Skeletal muscle tissue (tissue), 4 donors: ENCODE data around the gene GATA6. TPM values are rescaled to one million over a fixed set of nuclear protein-coding genes. Genes with fewer than 3 reads are reported as not detected.
"Not testable (repeated sequence)": the region's sequence is repeated elsewhere in the genome, so short reads cannot be mapped to it uniquely, and the experiment has no call there.

Source experiments
- H3K27ac ChIP-seq: one replicate; pipeline ENCODE4 v1.7.0; 2013; ENCODE audit warnings: mild to moderate bottlenecking, low read depth, low read length, inconsistent platforms
- H3K27me3 ChIP-seq, 3 donors: one replicate each; pipeline ENCODE4 v1.7.0; 2013; ENCODE audit warnings: low read length in 3 of 3; ENCODE audit not compliant: control insufficient read depth in 3 of 3, insufficient read depth in 3 of 3
- H3K36me3 ChIP-seq, 3 donors: one replicate each; pipeline ENCODE4 v1.7.0; 2013; ENCODE audit warnings: low read length in 3 of 3; ENCODE audit not compliant: control insufficient read depth in 3 of 3, insufficient read depth in 3 of 3
- H3K4me1 ChIP-seq, 3 donors: one replicate each; pipeline ENCODE4 v1.7.0; 2013; ENCODE audit warnings: low read length in 3 of 3, mild to moderate bottlenecking in 3 of 3; ENCODE audit not compliant: control insufficient read depth in 3 of 3, insufficient read depth in 3 of 3
- H3K4me3 ChIP-seq, 3 donors: one replicate each; pipeline ENCODE4 v1.7.0; 2013; ENCODE audit warnings: low read length in 3 of 3
- H3K9ac ChIP-seq, 3 donors: one replicate each; pipeline ENCODE4 v1.7.0; 2013; ENCODE audit warnings: low read length in 3 of 3, mild to moderate bottlenecking in 3 of 3, moderate library complexity in 2 of 3, low read depth in 1 of 3
- H3K9me3 ChIP-seq, 3 donors: one replicate each; pipeline ENCODE4 v1.7.0; 2013; ENCODE audit warnings: low read length in 3 of 3; ENCODE audit not compliant: control insufficient read depth in 3 of 3
- total RNA-seq: library from RNA; depleted of rRNA; stranded (reverse); fragments of >200 nt; gene quantifications from one replicate; pipeline ENCODE4 v1.2.3, GENCODE V29; 2014
- donor health status: Osteomylitis.

GATA6 gene
- total RNA-seq, 1 donor from 2014 or later = 2.6 TPM

DNA sequence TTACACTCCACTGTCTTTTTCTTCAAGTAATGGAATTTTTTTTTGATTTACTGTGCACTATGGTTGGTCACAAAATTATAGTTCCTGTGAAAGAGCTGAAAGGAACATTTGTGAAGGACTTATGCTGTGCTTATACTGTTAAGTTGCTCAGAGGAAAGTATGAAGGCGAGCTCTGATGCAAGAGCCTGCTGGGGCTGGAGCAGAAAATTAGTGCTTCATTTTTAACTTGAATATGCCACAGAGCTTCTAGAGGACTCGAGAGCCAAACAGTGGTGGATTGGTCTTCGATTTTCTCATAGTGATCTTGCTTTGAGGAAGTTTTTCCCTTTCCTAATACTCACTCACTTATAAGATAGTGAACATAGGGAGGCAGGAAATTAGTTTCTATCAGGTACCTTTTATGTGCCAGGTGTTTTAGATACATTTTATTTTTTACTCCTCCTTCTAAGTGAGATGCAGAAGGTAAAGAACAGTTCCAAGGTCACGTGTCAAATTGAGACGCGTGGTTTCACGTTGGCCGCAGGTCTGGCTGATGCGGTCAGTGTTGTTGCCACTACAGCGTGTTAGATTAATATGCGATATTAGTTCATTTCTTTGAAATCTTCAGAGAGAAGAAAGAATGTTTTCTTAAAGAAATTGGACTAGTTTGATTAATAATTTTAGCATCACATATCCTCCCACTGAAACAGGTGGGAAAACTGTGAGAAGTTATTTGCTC is 20.2 kb downstream of the GATA6 start:
- H3K9me3 ChIP-seq = no peaks in the 10 kb centered on the region
- no peak overlapping the region for H3K4me3 ChIP-seq
- H3K36me3 ChIP-seq = peaks cover 0 to 4% (median 0%) of the 10 kb centered on the region in 3 donors
- no peak overlapping the region for H3K27ac ChIP-seq
- peaks cover 18 to 28% (median 26%) of the 10 kb centered on the region in 3 donors for H3K27me3 ChIP-seq
- H3K4me1 ChIP-seq = no peaks in the 10 kb centered on the region
- no peak overlapping the region for H3K9ac ChIP-seq

DNA sequence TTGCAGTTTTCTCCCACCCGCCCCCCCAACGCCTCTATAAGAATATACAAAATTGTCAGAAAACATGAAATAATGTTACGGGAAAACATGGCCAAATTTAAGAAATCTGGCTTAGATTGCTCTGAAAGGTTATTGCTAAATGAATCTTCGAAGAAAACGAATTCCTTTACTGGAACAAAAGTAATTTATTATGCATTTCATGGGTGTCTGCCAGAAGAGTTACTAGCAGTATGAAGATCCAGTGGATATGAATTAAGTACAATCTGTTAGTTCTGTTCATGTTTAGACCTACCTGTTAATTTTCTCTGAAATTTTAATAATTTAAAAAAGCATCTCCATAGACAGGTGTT is 21.9 kb downstream of the GATA6 start:
- no peaks in the 10 kb centered on the region for H3K4me1 ChIP-seq

DNA sequence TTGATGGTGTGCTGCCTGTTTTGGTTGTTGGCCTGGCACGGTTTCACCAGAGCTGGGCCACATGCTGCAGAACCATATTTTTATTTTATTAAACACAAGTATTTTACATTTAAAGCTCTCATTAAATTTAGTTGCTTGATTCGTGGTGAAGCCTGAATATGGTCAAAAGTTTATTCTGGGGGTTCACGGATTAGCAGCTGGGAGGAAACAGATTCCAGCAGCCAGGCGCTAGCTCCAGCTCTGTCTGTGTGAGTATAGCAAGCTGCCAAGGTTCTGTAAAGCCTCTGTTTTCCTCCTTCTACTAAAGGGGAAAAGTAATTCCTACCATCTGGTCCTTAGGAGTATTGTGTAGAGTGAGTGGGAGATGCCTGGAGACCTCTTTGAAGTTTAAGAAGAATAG is 22.5 kb downstream of the GATA6 start:
- Histone ChIP-seq H3K36me3 (no peaks in the 10 kb centered on the region), H3K27me3 (peaks cover 3 to 18% (median 13%) of the 10 kb centered on the region in 3 donors), H3K9me3 (no peaks in the 10 kb centered on the region), H3K9ac (no peak overlapping the region), H3K4me1 (no peaks in the 10 kb centered on the region), H3K4me3 (no peak overlapping the region), H3K27ac (no peak overlapping the region)

More for the DNA sequence above, 21.9 kb downstream of the GATA6 start:
- Histone ChIP-seq H3K27me3 (peaks cover 7 to 18% (median 18%) of the 10 kb centered on the region in 3 donors), H3K4me3 (no peak overlapping the region), H3K9me3 (no peaks in the 10 kb centered on the region), H3K36me3 (no peaks in the 10 kb centered on the region), H3K9ac (no peak overlapping the region), H3K27ac (no peak overlapping the region)

GRCh38 chr18:22193466-22193865 is 24.1 kb downstream of the GATA6 start:
- Histone ChIP-seq H3K9me3 (no peaks in the 10 kb centered on the region), H3K4me1 (no peaks in the 10 kb centered on the region), H3K4me3 (no peak overlapping the region), H3K27ac (no peak overlapping the region), H3K27me3 (peaks cover 8 to 17% (median 12%) of the 10 kb centered on the region in 3 donors), H3K36me3 (no peaks in the 10 kb centered on the region), H3K9ac (no peak overlapping the region)

GRCh38 chr18:22194151-22194598 is 24.8 kb downstream of the GATA6 start:
- Histone ChIP-seq H3K4me1 (no peaks in the 10 kb centered on the region), H3K36me3 (no peaks in the 10 kb centered on the region), H3K9ac (no peak overlapping the region), H3K27ac (no peak overlapping the region), H3K27me3 (peaks cover 7 to 12% (median 8%) of the 10 kb centered on the region in 3 donors), H3K9me3 (no peaks in the 10 kb centered on the region), H3K4me3 (no peak overlapping the region)

GRCh38 chr18:22195052-22195451 is 25.7 kb downstream of the GATA6 start:
- no peaks in the 10 kb centered on the region for H3K4me1 ChIP-seq
- no peaks in the 10 kb centered on the region for H3K9me3 ChIP-seq
- peaks cover 2 to 12% (median 9%) of the 10 kb centered on the region in 3 donors for H3K27me3 ChIP-seq
- no peak overlapping the region for H3K27ac ChIP-seq
- H3K4me3 ChIP-seq = no peak overlapping the region
- no peak overlapping the region for H3K9ac ChIP-seq
- H3K36me3 ChIP-seq = no peaks in the 10 kb centered on the region

- not testable (repeated sequence) for H3K27ac ChIP-seq, H3K4me3 ChIP-seq, H3K4me1 ChIP-seq, H3K9ac ChIP-seq, H3K36me3 ChIP-seq, H3K9me3 ChIP-seq
- peaks cover 2 to 13% (median 12%) of the 10 kb centered on the region in 3 donors for H3K27me3 ChIP-seq
Observed at GRCh38 chr18:22196943-22197342, 27.6 kb downstream of the GATA6 start.

- no peak overlapping the region for H3K4me3 ChIP-seq
- H3K4me1 ChIP-seq = no peaks in the 10 kb centered on the region
- no peak overlapping the region for H3K9ac ChIP-seq
- no peaks in the 10 kb centered on the region for H3K36me3 ChIP-seq
- peaks cover 0 to 13% (median 12%) of the 10 kb centered on the region in 3 donors for H3K27me3 ChIP-seq
- no peak overlapping the region for H3K27ac ChIP-seq
- no peaks in the 10 kb centered on the region for H3K9me3 ChIP-seq
Observed at GRCh38 chr18:22197668-22198067, 28.3 kb downstream of the GATA6 start.

DNA sequence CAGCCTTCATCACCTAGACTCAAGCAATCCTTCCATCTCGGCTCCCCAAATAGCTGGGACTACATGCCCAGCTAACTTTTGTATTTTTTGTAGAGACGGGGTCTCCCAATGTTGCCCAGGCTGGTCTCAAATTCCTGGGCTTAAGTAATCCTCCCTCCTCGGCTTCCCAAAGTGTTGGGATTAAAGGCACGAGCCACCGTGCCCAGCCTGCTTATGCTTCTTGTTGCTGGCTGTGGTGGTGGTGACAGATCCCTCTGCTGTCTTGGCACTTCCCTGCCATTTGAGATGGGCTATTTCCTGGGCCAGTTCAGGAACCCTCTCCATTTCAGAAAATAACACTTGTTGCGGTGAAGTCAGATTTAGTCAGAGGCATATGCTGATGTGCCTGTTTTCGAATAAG is 28.8 kb downstream of the GATA6 start:
- H3K4me1 ChIP-seq = no peaks in the 10 kb centered on the region
- no peak overlapping the region for H3K27ac ChIP-seq
- H3K9me3 ChIP-seq = no peaks in the 10 kb centered on the region
- no peaks in the 10 kb centered on the region for H3K36me3 ChIP-seq
- H3K4me3 ChIP-seq = no peak overlapping the region
- no peak overlapping the region for H3K9ac ChIP-seq
- peaks cover 0 to 13% (median 12%) of the 10 kb centered on the region in 3 donors for H3K27me3 ChIP-seq

DNA sequence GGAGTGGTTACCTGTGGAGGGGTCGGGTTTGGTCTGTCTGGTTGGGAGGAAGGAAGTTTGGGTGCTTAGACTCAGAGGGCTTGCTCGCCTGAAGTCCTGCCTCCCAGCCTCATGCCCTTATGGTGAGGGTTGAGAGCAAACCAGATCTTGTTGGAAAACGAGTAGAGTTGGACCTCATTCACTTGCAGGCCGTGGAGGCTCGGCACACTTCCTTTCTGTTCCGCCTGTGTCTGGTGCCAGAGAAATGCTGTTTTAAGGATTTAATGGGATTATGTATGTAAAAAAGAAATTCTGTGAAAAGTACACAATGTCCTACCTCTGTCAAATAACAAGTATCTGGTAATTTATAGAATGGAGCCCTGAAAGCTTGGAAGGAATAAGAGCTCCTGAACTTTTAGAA is 29.6 kb downstream of the GATA6 start:
- Histone ChIP-seq H3K27me3 (peaks cover 0 to 13% (median 7%) of the 10 kb centered on the region in 3 donors), H3K36me3 (no peaks in the 10 kb centered on the region), H3K27ac (no peak overlapping the region), H3K9me3 (no peaks in the 10 kb centered on the region), H3K4me1 (no peaks in the 10 kb centered on the region), H3K4me3 (no peak overlapping the region), H3K9ac (no peak overlapping the region)
